T47D (cell line): ENCODE data around the gene PTPN21.

ENCODE experiments used
- DNase-seq, 2 experiments: peaks; one replicate each; pipeline versions ENCODE4 v3.0.0 to v3.0.0-alpha.2; 2011 to 2012; ENCODE audit warnings: low read depth in 1 of 2, low spot score in 1 of 2
- JUND ChIP-seq: IDR thresholded peaks from 2 replicates; pipeline ENCODE4 v1.6.1; 2012; ENCODE audit warnings: low read depth
- in situ Hi-C: cut with HindIII; loops from 2 replicates; pipeline ENCODE4 v1.10.0; 2016; ENCODE audit warnings: low sequenced_read_pairs, low pct_unique_long_range_greater_than_20kb

PTPN21 gene

DNA sequence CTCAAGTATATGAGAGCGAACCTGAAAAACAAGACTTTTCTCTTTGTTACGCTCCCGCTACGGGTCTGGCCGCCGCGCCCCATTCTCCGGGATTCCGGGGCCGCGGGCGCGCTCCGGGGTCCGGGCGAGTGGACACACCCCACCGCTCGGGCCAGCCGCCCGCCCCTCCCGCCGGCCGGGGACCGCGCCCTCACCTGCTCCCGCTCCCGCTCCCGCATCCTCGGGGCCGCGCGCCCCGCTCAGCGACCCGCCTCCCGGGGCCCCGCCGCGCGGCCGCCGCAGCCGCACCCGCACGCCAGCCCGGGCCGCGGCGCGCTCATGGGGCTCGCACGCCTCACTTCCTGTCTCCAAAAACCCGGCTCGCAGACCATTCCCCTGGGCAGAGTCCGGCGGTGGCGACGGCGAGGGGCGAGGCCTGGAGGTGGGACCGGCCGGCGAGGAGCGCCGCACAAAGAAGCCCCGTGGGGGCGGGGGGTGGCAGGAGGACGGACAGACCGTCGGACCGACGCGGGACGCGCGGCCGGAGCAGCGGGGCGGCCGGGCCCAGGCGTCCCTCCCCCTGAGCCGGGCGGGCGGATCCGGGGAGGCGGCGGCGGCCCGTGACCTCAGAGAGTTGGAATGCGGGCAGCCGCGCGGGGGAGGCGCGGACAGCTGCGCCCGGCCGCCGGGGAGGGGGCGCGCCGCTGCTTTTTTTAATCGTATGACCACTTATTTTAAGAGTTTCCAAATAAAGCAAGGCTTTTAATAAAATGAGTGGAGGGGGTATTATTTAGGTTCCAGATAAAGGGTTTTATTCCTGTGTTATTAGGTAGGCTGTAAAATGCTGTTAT is at the start of gene PTPN21:
Gene PTPN21 (minus strand): TSS at position 551 of the 830 bp plus-strand sequence. CDS start 4,590 bp downstream, outside the sequence.
- TF ChIP-seq JUND = peak; percentile 38; the same call in 1 of the 2 replicates
- in situ Hi-C loops = no loop called here
- DNase-seq = peak; percentile 85 to 88

GRCh38 chr14:88604212-88604611 is 49.4 kb upstream of the PTPN21 start:
- in situ Hi-C loops = no loop called here

GRCh38 chr14:88599761-88600439 is 45.1 kb upstream of the PTPN21 start:
- no peak for DNase-seq
- in situ Hi-C loops = no loop called here
- TF ChIP-seq JUND = no peak

More at GRCh38 chr14:88604212-88604611, 49.4 kb upstream of the PTPN21 start:
- TF ChIP-seq JUND = no peak
- DNase-seq = no peak

DNA sequence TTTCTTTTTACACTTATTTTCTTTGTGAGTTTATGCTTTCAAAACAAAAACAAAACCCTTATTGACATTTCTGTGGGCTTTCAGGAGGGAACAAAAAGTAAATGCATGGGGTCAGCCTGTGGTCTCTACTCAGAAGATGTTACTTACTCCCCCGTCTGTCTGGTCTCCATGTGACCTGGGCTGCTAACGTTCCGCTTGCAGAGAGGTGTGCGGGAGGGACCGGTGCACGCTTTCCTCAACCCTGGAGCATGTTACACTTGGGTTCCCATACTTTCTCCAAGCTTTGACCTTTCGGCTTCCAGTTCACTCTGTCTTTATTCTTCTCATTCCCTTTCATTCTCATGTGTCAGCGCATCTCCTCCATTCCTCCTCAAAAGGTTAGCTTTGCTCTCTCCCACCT is 44.5 kb upstream of the PTPN21 start:
- DNase-seq = no peak
- TF ChIP-seq JUND = no peak
- in situ Hi-C loops = no loop called here

DNA sequence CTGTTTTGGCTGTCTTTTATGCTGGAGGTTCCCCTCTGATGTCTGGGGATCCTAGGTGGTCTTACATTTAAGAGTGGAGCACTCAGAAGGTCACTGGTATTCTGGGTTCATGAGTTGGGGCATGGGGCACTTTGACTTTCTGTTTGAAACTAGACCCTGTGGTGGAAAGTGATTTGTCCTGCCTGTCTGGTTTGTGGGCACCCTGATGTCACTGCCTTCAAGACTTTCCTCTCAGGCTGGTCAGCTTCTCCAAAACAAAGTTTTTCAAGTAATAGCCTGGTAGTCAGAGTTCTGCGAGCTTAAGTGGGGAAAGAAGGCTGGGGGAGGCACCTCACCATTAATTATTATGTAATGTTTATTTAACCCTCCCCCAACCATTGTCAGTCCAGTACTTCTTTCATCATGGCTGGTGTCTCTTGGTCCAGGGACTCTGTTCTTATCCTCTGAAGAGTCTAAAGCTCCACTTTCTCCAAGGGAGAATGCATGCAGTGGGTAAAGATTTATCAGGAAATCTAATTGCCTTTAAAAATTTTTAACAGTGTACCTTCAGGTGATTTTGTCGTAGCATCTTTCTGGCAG is 43.4 kb upstream of the PTPN21 start:
- DNase-seq = peak in 1 of 2 experiments; percentile 18
- in situ Hi-C loops = no loop called here
- TF ChIP-seq JUND = no peak

DNA sequence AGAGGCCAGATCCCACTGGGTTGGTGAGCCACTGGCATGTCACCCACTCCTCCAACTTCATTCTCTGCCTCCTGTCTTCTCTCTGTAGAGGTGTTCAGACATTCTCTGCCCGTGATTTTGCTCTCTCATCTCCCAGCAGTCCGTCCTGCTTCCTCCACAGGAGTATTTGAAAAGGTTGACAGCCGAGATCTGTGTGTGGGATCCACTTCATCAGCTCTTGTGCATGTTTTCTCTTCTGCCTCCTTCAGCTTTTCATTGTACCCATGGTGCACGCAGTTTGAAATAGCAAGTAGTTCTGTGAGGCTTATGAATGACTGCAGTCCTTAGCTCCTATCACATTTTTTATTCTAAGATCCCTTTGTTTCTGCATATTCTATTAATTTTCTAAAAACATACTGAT is 42.8 kb upstream of the PTPN21 start:
- no peak for DNase-seq
- no peak for TF ChIP-seq JUND
- in situ Hi-C loops = no loop called here

- no peak for TF ChIP-seq JUND
- in situ Hi-C loops = no loop called here
- DNase-seq = no peak
Measured at GRCh38 chr14:88597038-88597437, 42.2 kb upstream of the PTPN21 start.

DNA sequence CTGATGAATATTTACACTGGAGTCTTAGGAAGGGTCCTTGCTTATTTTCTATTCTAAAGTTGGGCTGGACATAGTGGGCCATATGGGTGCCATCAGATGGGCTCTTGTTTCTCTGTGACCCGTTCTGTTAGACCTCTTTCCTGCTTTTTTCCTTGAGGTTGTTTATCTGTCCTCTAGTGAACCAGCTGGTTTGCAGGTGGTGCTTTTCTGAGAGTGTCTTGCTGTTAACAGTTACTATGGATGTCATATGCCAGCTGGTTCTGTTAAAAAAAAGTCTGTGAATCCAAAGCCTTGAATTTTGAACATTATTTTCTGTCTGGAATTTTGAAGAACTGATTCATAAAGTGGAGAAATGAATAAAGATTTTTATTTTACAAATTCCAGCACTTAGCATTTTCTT is 37.2 kb upstream of the PTPN21 start:
- TF ChIP-seq JUND = no peak
- DNase-seq = no peak
- in situ Hi-C loops = no loop called here

DNA sequence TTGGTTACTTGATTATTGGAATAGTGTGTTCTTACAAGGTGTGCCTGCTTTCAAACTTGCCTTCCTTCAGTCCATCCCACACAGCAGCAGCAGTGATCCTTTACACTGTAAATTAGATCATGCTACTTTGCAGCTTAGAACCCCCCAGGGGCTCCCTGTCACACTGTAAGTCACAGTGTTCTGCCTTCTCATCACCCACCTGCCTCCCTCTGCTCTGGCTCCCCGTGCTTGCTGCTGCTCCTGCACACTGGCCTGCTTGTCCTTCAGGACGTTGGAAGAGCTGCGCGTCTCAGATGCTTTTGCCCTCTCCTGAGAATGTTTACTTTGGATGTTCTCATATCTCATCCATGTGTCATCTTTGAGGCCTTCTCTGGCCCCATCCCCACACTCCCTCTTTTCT is 35.4 kb upstream of the PTPN21 start:
- no peak for DNase-seq
- in situ Hi-C loops = no loop called here
- no peak for TF ChIP-seq JUND

DNA sequence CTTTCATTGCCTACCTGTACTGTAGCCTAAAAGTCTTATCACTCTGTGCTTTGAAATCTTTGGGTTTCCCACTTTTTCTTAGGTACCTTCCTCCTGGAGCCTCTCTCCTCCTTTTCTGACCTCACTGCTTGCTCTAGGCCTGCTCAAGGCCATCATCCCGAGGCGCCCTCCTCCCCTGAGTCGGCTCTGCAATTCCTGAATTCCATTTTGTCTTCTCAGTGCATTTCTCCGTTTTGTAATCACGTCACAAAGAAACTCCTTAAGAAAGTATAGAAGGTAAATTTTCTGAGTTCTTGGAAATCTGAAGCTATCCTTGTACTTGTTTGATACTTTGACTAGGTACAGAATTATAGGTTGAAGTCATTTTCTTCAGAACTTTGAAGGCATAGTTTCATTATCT is 33.3 kb upstream of the PTPN21 start:
- no peak for DNase-seq
- TF ChIP-seq JUND = no peak
- in situ Hi-C loops = no loop called here

DNA sequence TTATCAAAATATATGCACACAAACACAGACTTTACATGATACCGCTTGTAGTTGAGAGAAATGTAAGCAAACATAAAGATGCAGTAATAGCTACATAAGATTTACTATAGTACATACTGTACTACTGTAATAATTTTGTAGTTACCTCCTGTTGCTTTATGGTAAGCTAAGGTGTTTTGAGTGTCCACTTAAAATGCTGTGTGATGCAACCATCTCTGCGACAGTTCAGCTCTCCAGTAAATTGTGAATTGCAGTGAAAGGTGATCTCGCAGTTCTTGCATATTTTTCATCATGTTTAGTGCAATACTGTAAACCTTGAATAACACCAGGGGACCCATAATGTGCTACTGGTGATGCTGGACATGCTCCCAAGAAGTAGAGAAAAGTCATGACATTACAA is 29.6 kb upstream of the PTPN21 start:
- in situ Hi-C loops = no loop called here
- no peak for DNase-seq
- TF ChIP-seq JUND = no peak

GRCh38 chr14:88576222-88576621 is 21.4 kb upstream of the PTPN21 start:
- in situ Hi-C loops = no loop called here
- no peak for DNase-seq
- no peak for TF ChIP-seq JUND

- DNase-seq = no peak
- in situ Hi-C loops = no loop called here
- TF ChIP-seq JUND = no peak
Measured at GRCh38 chr14:88572117-88572516, 17.3 kb upstream of the PTPN21 start.
